KOPT-K1 (cell line): ENCODE results near the gene EMC6.

Source experiments
- H3K27ac ChIP-seq: fragments of 200-600 bp; sonication (generic); 2 replicates; pipeline ENCODE4 v1.5.1; 2016; ENCODE audit warnings: antibody characterized with exemption, mild to moderate bottlenecking, low read depth, low read length; ENCODE audit not compliant: poor library complexity, severe bottlenecking
- H3K36me3 ChIP-seq: fragments of 200-600 bp; sonication (generic); 2 replicates; pipeline ENCODE4 v1.5.1; 2017; ENCODE audit warnings: antibody characterized with exemption, mild to moderate bottlenecking, low read length, moderate library complexity; ENCODE audit not compliant: insufficient read depth
- H3K9me3 ChIP-seq: fragments of 200-600 bp; sonication (generic); 2 replicates; pipeline ENCODE4 v1.5.1; 2017; ENCODE audit warnings: antibody characterized with exemption, low read length, mild to moderate bottlenecking; ENCODE audit not compliant: insufficient read depth, poor library complexity, severe bottlenecking

The EMC6 gene

GRCh38 chr17:3641717-3642486, 26.7 kb upstream of the EMC6 start:
- no peaks in the 10 kb centered on the region for H3K9me3 ChIP-seq
- no peak overlapping the region for H3K27ac ChIP-seq
- H3K36me3 ChIP-seq = no peaks in the 10 kb centered on the region

- Histone ChIP-seq H3K27ac (no peak overlapping the region), H3K9me3 (no peaks in the 10 kb centered on the region), H3K36me3 (peaks cover 5% of the 10 kb centered on the region; the same call in 1 of the 2 replicates)
These were observed 24.7 kb upstream of the EMC6 start for GRCh38 chr17:3643889-3644349.

- Histone ChIP-seq H3K9me3 (no peaks in the 10 kb centered on the region), H3K27ac (no peak overlapping the region), H3K36me3 (peaks cover 5% of the 10 kb centered on the region; the same call in 1 of the 2 replicates)
These were observed 23.3 kb upstream of the EMC6 start for GRCh38 chr17:3645310-3645709.

- H3K27ac ChIP-seq = no peak overlapping the region
- peaks cover 5% of the 10 kb centered on the region; the same call in 1 of the 2 replicates for H3K36me3 ChIP-seq
- H3K9me3 ChIP-seq = no peaks in the 10 kb centered on the region
These were observed 21.4 kb upstream of the EMC6 start for GRCh38 chr17:3647251-3647650.

- H3K27ac ChIP-seq = no peak overlapping the region
These were observed 20.6 kb upstream of the EMC6 start for GRCh38 chr17:3647769-3648555.

GRCh38 chr17:3655766-3656165, 12.8 kb upstream of the EMC6 start:
- Histone ChIP-seq H3K27ac (no peak overlapping the region), H3K9me3 (no peaks in the 10 kb centered on the region), H3K36me3 (no peaks in the 10 kb centered on the region)

More at GRCh38 chr17:3647769-3648555, 20.6 kb upstream of the EMC6 start:
- no peaks in the 10 kb centered on the region for H3K9me3 ChIP-seq
- peaks cover 5% of the 10 kb centered on the region; the same call in 1 of the 2 replicates for H3K36me3 ChIP-seq

GRCh38 chr17:3656353-3656752, 12.3 kb upstream of the EMC6 start:
- Histone ChIP-seq H3K27ac (no peak overlapping the region), H3K9me3 (no peaks in the 10 kb centered on the region), H3K36me3 (no peaks in the 10 kb centered on the region)

- Histone ChIP-seq H3K9me3 (no peaks in the 10 kb centered on the region), H3K36me3 (no peaks in the 10 kb centered on the region), H3K27ac (no peak overlapping the region)
These were observed 11.6 kb upstream of the EMC6 start for GRCh38 chr17:3656755-3657587.

- Histone ChIP-seq H3K27ac (no peak overlapping the region), H3K9me3 (no peaks in the 10 kb centered on the region), H3K36me3 (no peaks in the 10 kb centered on the region)
These were observed 11.1 kb upstream of the EMC6 start for GRCh38 chr17:3657588-3657869.

- H3K9me3 ChIP-seq = no peaks in the 10 kb centered on the region
- no peak overlapping the region for H3K27ac ChIP-seq
- H3K36me3 ChIP-seq = no peaks in the 10 kb centered on the region
These were observed 10.5 kb upstream of the EMC6 start for GRCh38 chr17:3657874-3658783.

GRCh38 chr17:3658784-3659449, 9.7 kb upstream of the EMC6 start:
- Histone ChIP-seq H3K36me3 (peaks cover 6% of the 10 kb centered on the region; the same call in 1 of the 2 replicates), H3K9me3 (no peaks in the 10 kb centered on the region), H3K27ac (no peak overlapping the region)

- Histone ChIP-seq H3K36me3 (peaks cover 13% of the 10 kb centered on the region; the same call in 1 of the 2 replicates), H3K27ac (no peak overlapping the region), H3K9me3 (no peaks in the 10 kb centered on the region)
These were observed 9.0 kb upstream of the EMC6 start for GRCh38 chr17:3659541-3660111.

- peaks cover 13% of the 10 kb centered on the region; the same call in 1 of the 2 replicates for H3K36me3 ChIP-seq
- H3K27ac ChIP-seq = no peak overlapping the region
- no peaks in the 10 kb centered on the region for H3K9me3 ChIP-seq
These were observed 8.2 kb upstream of the EMC6 start for GRCh38 chr17:3660311-3660891.
